GM19099 (cell line): ENCODE data around the gene POU2AF3.

ENCODE experiments used
- POLR2A ChIP-seq: IDR thresholded peaks from 3 replicates; pipeline ENCODE4 v1.6.1; 2011; ENCODE audit warnings: low read depth; ENCODE audit not compliant: insufficient read length; ENCODE audit errors: extremely low read depth

Gene POU2AF3

GRCh38 chr11:111336582-111337256 lies 38.4 kb downstream of the POU2AF3 start:
- TF ChIP-seq POLR2A: no peak

- TF ChIP-seq POLR2A: no peak
These were observed 41.5 kb downstream of the POU2AF3 start for GRCh38 chr11:111339758-111340388.

GRCh38 chr11:111342329-111342728 lies 44.0 kb downstream of the POU2AF3 start:
- TF ChIP-seq POLR2A: no peak

- no peak for TF ChIP-seq POLR2A
These were observed 45.7 kb downstream of the POU2AF3 start for GRCh38 chr11:111344032-111344431.

GRCh38 chr11:111347002-111347722 lies 48.8 kb downstream of the POU2AF3 start:
- no peak for TF ChIP-seq POLR2A

GRCh38 chr11:111347723-111348115 lies 49.4 kb downstream of the POU2AF3 start:
- no peak for TF ChIP-seq POLR2A

GRCh38 chr11:111348147-111348546 lies 49.8 kb downstream of the POU2AF3 start:
- TF ChIP-seq POLR2A: no peak

GRCh38 chr11:111349191-111349695 lies 50.9 kb downstream of the POU2AF3 start:
- TF ChIP-seq POLR2A: no peak

GRCh38 chr11:111350811-111351210 lies 52.5 kb downstream of the POU2AF3 start:
- TF ChIP-seq POLR2A: no peak

GRCh38 chr11:111351374-111352055 lies 53.2 kb downstream of the POU2AF3 start:
- no peak for TF ChIP-seq POLR2A

GRCh38 chr11:111352231-111352746 lies 53.9 kb downstream of the POU2AF3 start:
- peak; percentile 25 for TF ChIP-seq POLR2A

- TF ChIP-seq POLR2A: no peak
These were observed 54.8 kb downstream of the POU2AF3 start for GRCh38 chr11:111352935-111353710.

- no peak for TF ChIP-seq POLR2A
These were observed 55.6 kb downstream of the POU2AF3 start for GRCh38 chr11:111353776-111354600.

GRCh38 chr11:111354601-111354891 lies 56.2 kb downstream of the POU2AF3 start:
- TF ChIP-seq POLR2A: no peak
